SU-DHL-6 (cell line): ENCODE measurements around the gene ACE.

Experiments
- H2AFZ ChIP-seq: fragments of 200-600 bp; sonication (generic); 2 replicates; pipeline ENCODE4 v1.6.1; 2014; ENCODE audit warnings: low read depth, mild to moderate bottlenecking, moderate library complexity, mixed read lengths, antibody characterized with exemption, low read length; ENCODE audit not compliant: severe bottlenecking
- H3F3A ChIP-seq: fragments of 200-600 bp; shearing (Covaris generic); 2 replicates; pipeline ENCODE4 v1.6.0; 2016; ENCODE audit warnings: antibody characterized with exemption, mild to moderate bottlenecking; ENCODE audit not compliant: insufficient read depth
- H3K27ac ChIP-seq: fragments of 200-600 bp; sonication (generic); 2 replicates; pipeline ENCODE4 v1.5.1; 2016; ENCODE audit warnings: low read depth, mild to moderate bottlenecking, low read length, moderate library complexity, mixed read lengths
- H3K27me3 ChIP-seq: fragments of 200-600 bp; sonication (generic), shearing (Covaris generic); 2 replicates; pipeline ENCODE4 v1.6.0; 2014; ENCODE audit warnings: mild to moderate bottlenecking, low read length
- H3K36me3 ChIP-seq: fragments of 200-600 bp; sonication (generic); 2 replicates; pipeline ENCODE4 v1.6.1; 2014; ENCODE audit warnings: mild to moderate bottlenecking, low read length, mixed read lengths
- H3K4me2 ChIP-seq: fragments of 300-600, 200-600 bp; shearing (Covaris generic), sonication (generic); 2 replicates; pipeline ENCODE4 v1.6.0; 2014; ENCODE audit warnings: low read length, low read depth, mild to moderate bottlenecking; ENCODE audit not compliant: poor library complexity, severe bottlenecking
- H3K4me3 ChIP-seq: fragments of 200-600 bp; sonication (generic); 2 replicates; pipeline ENCODE4 v1.5.1; 2014; ENCODE audit warnings: antibody characterized with exemption, low read length, mild to moderate bottlenecking, mixed read lengths; ENCODE audit not compliant: insufficient read depth, poor library complexity, severe bottlenecking
- H3K79me2 ChIP-seq: fragments of 200-600 bp; sonication (generic); 2 replicates; pipeline ENCODE4 v1.6.1; 2014; ENCODE audit warnings: mild to moderate bottlenecking, low read length, moderate library complexity; ENCODE audit not compliant: insufficient read depth
- H3K9ac ChIP-seq: fragments of 200-600 bp; sonication (generic); 2 replicates; pipeline ENCODE4 v1.7.0; 2014; ENCODE audit warnings: mild to moderate bottlenecking, low read length
- H3K9me2 ChIP-seq: fragments of 200-600 bp; sonication (generic); replicated peaks from 2 replicates; pipeline ENCODE4 v1.6.1; 2014; ENCODE audit warnings: low read length; ENCODE audit not compliant: insufficient read depth
- H3K9me3 ChIP-seq: fragments of 200-600 bp; sonication (generic); 2 replicates; pipeline ENCODE4 v1.6.1; 2014; ENCODE audit warnings: low read length, mixed read lengths; ENCODE audit not compliant: insufficient read depth
- H4K20me1 ChIP-seq: fragments of 200-600 bp; sonication (generic); 2 replicates; pipeline ENCODE4 v1.6.1; 2014; ENCODE audit warnings: low read depth, mild to moderate bottlenecking, antibody characterized with exemption, low read length, moderate library complexity, mixed read lengths
- CTCF ChIP-seq: fragments of 200-600 bp; sonication (generic); IDR thresholded peaks from one replicate; pipeline ENCODE4 v1.5.1; 2017; ENCODE audit warnings: antibody characterized with exemption, mild to moderate bottlenecking, low read length, moderate library complexity; ENCODE audit not compliant: insufficient read depth, poor library complexity, severe bottlenecking
- EZH2phosphoT487 ChIP-seq: fragments of 200-600 bp; sonication (generic), shearing (Covaris generic); conservative IDR thresholded peaks from 2 replicates; pipeline ENCODE4 v1.6.1; 2018; ENCODE audit warnings: mild to moderate bottlenecking, antibody characterized with exemption, low read length, moderate library complexity, mixed read lengths

Gene ACE

GRCh38 chr17:63440127-63440769 lies 36.6 kb upstream of the ACE start:
- Histone ChIP-seq H3K9me3 (no peaks in the 10 kb centered on the region), H3K9me2 (no peaks in the 10 kb centered on the region), H3K27ac (no peak overlapping the region), H3K36me3 (no peaks in the 10 kb centered on the region), H3K79me2 (no peaks in the 10 kb centered on the region), H3K27me3 (no peaks in the 10 kb centered on the region), H3K4me3 (no peak overlapping the region), H3K9ac (no peak overlapping the region), H4K20me1 (no peaks in the 10 kb centered on the region), H3F3A (no peaks in the 10 kb centered on the region), H3K4me2 (no peak overlapping the region), H2AFZ (no peak overlapping the region)
- TF ChIP-seq CTCF (no peak), EZH2phosphoT487 (no peak)

GRCh38 chr17:63440770-63441335 lies 36.0 kb upstream of the ACE start:
- Histone ChIP-seq H3K27ac (no peak overlapping the region), H2AFZ (no peak overlapping the region), H3K36me3 (no peaks in the 10 kb centered on the region), H3K79me2 (no peaks in the 10 kb centered on the region), H3K4me3 (no peak overlapping the region), H4K20me1 (no peaks in the 10 kb centered on the region), H3K9me3 (no peaks in the 10 kb centered on the region), H3F3A (no peaks in the 10 kb centered on the region), H3K27me3 (no peaks in the 10 kb centered on the region), H3K9ac (no peak overlapping the region), H3K4me2 (no peak overlapping the region), H3K9me2 (no peaks in the 10 kb centered on the region)
- no peak for TF ChIP-seq EZH2phosphoT487
- no peak for TF ChIP-seq CTCF

- H2AFZ ChIP-seq: no peak overlapping the region
- no peak overlapping the region for H3K4me2 ChIP-seq
- H3K27ac ChIP-seq: no peak overlapping the region
- no peak for TF ChIP-seq CTCF
- H3K9me3 ChIP-seq: no peaks in the 10 kb centered on the region
- no peaks in the 10 kb centered on the region for H3K27me3 ChIP-seq
- H4K20me1 ChIP-seq: no peaks in the 10 kb centered on the region
- H3K9ac ChIP-seq: no peak overlapping the region
- no peaks in the 10 kb centered on the region for H3K79me2 ChIP-seq
- H3F3A ChIP-seq: no peaks in the 10 kb centered on the region
- H3K36me3 ChIP-seq: no peaks in the 10 kb centered on the region
- H3K9me2 ChIP-seq: no peaks in the 10 kb centered on the region
- H3K4me3 ChIP-seq: no peak overlapping the region
Measured at GRCh38 chr17:63441654-63442053, 35.2 kb upstream of the ACE start.
